ENCODE data around the gene GPC6.

GPC6 gene

GRCh38 chr13:93776936-93777335 is 550.3 kb downstream of the GPC6 start:
- DNase-seq (no peak), ATAC-seq (no peak)

- ATAC-seq, result no peak
- no peak for DNase-seq
Measured at GRCh38 chr13:93777504-93777903, 550.9 kb downstream of the GPC6 start.

GRCh38 chr13:93778548-93778947 is 551.9 kb downstream of the GPC6 start:
- no peak for ATAC-seq
- DNase-seq, result no peak

GRCh38 chr13:93784191-93784590 is 557.6 kb downstream of the GPC6 start:
- DNase-seq (no peak), ATAC-seq (no peak)

GRCh38 chr13:93786846-93787489 is 560.4 kb downstream of the GPC6 start:
- no peak for DNase-seq
- ATAC-seq, result no peak

GRCh38 chr13:93788456-93788855 is 561.8 kb downstream of the GPC6 start:
- DNase-seq (no peak), ATAC-seq (no peak)

- DNase-seq (no peak), ATAC-seq (peak; percentile 55)
Measured at GRCh38 chr13:93789058-93789457, 562.5 kb downstream of the GPC6 start.

- peak; percentile 97 for ATAC-seq
- DNase-seq, result peak; percentile 47
Measured at GRCh38 chr13:93794197-93794885, 567.7 kb downstream of the GPC6 start.

- ATAC-seq (no peak), DNase-seq (no peak)
Measured at GRCh38 chr13:93797463-93797862, 570.9 kb downstream of the GPC6 start.

GRCh38 chr13:93800342-93800741 is 573.7 kb downstream of the GPC6 start:
- ATAC-seq (no peak), DNase-seq (no peak)

GRCh38 chr13:93805736-93806135 is 579.1 kb downstream of the GPC6 start:
- no peak for DNase-seq
- ATAC-seq, result no peak

GRCh38 chr13:93806861-93807260 is 580.3 kb downstream of the GPC6 start:
- DNase-seq (no peak), ATAC-seq (no peak)

GRCh38 chr13:93810264-93810663 is 583.7 kb downstream of the GPC6 start:
- ATAC-seq, result no peak
- no peak for DNase-seq

- ATAC-seq (no peak), DNase-seq (no peak)
Measured at GRCh38 chr13:93811071-93811737, 584.6 kb downstream of the GPC6 start.

GRCh38 chr13:93811738-93812112 is 585.1 kb downstream of the GPC6 start:
- ATAC-seq (no peak), DNase-seq (no peak)

GRCh38 chr13:93814658-93815057 is 588.1 kb downstream of the GPC6 start:
- DNase-seq (no peak), ATAC-seq (no peak)

- ATAC-seq (no peak), DNase-seq (no peak)
Measured at GRCh38 chr13:93818345-93818744, 591.7 kb downstream of the GPC6 start.

- DNase-seq, result no peak
- no peak for ATAC-seq
Measured at GRCh38 chr13:93819331-93819890, 592.8 kb downstream of the GPC6 start.

- ATAC-seq (no peak), DNase-seq (no peak)
Measured at GRCh38 chr13:93824286-93824685, 597.7 kb downstream of the GPC6 start.

GRCh38 chr13:93834051-93834450 is 607.4 kb downstream of the GPC6 start:
- ATAC-seq, result no peak
- DNase-seq, result no peak

- ATAC-seq, result no peak
- DNase-seq, result no peak
Measured at GRCh38 chr13:93843082-93843481, 616.5 kb downstream of the GPC6 start.

- DNase-seq (no peak), ATAC-seq (peak; percentile 32)
Measured at GRCh38 chr13:93847162-93847561, 620.6 kb downstream of the GPC6 start.

- ATAC-seq (no peak), DNase-seq (no peak)
Measured at GRCh38 chr13:93848247-93848646, 621.6 kb downstream of the GPC6 start.

Measured in stimulated activated naive CD8-positive, alpha-beta T cell treated with anti-CD3 and anti-CD28 coated beads, Interleukin-15, Interleukin-2, amounts not matched to agents 100 U/mL and 50 U/mL, for 24 hours (primary cell).